ENCODE results near the gene IQSEC1. TPM values are rescaled to one million over a fixed set of nuclear protein-coding genes. Genes with fewer than 3 reads are reported as not detected.

Gene IQSEC1
- total and polyA plus RNA-seq, 10 of the 15 experiments (the other 5 are each of a cell fraction or from before 2014, with no cell fraction given) = 0.92 to 55.2 (median 8.5) TPM

GRCh38 chr3:12974334-12974733 is 98.9 kb downstream of the IQSEC1 start:
- Histone ChIP-seq H3K4me3 (no peak overlapping the region), H3K27ac (ENCODE audit: control insufficient read depth, insufficient read depth) (no peak overlapping the region), H3K27me3 (replicated peaks in 1 of 2; ENCODE audit: control insufficient read depth in 2 of 2, insufficient read depth in 2 of 2, low read length in 1 of 2) (no peaks in the 10 kb centered on the region), H3K36me3 (ENCODE audit: control insufficient read depth in 2 of 2, insufficient read depth in 2 of 2, low read length in 1 of 2) (peaks cover 2 to 5% of the 10 kb centered on the region in 2 experiments; a peak in 2 of 4 replicates), H3K4me1 (ENCODE audit: control insufficient read depth, insufficient read depth, low read length) (peaks cover 10% of the 10 kb centered on the region), H3K9ac (ENCODE audit: control insufficient read depth, insufficient read depth, low read length) (no peak overlapping the region), H2AFZ (ENCODE audit: control insufficient read depth, low read depth, low read length) (no peak overlapping the region), H3K79me2 (ENCODE audit: control insufficient read depth, insufficient read depth, low read length) (peaks cover 6% of the 10 kb centered on the region), H4K20me1 (ENCODE audit: control insufficient read depth, insufficient read depth) (peaks cover 7% of the 10 kb centered on the region; the same call in 1 of the 2 replicates), H3K4me2 (ENCODE audit: control insufficient read depth, insufficient read depth) (no peak overlapping the region), H3K9me3 (replicated peaks; ENCODE audit: control insufficient read depth, insufficient read depth, low read length) (no peaks in the 10 kb centered on the region)
- DNase-seq (ENCODE audit: low read depth, low spot score) (no peak), ATAC-seq (no peak; the same call in 1 of the 3 replicates), FAIRE-seq (no peak)
- intact Hi-C loops (cut with micrococcal nuclease; ENCODE audit: unreplicated experiment) = no loop called here
- ChIA-PET CTCF (interaction anchor here (0.9 to 4.1 kb wide), 4 partner anchors 10 to 133 kb away, joined by 3 to 22 read pairs (median 4); partner anchors contain the start of gene RPL32), RAD21 (ENCODE audit: unreplicated experiment) (interaction anchor here (1.0 to 1.6 kb wide), 4 partner anchors 9 to 73 kb away, joined by 3 to 10 read pairs (median 4); no protein-coding TSS in a partner anchor), SMC1A (ENCODE audit: uncharacterized antibody, unreplicated experiment) (interaction anchor here (1.8 kb wide), 2 partner anchors 9 to 26 kb away, joined by 5 to 7 read pairs; no protein-coding TSS in a partner anchor), POLR2A (interaction anchor here (0.9 to 1.1 kb wide), 2 partner anchors 8 to 276 kb away, joined by 3 to 4 read pairs; no protein-coding TSS in a partner anchor)
- 87% methylated on average over 6 of the region's 6 CpGs for WGBS (ENCODE audit: insufficient coverage, insufficient replicate concordance, low lambda C conversion rate, missing lambda C conversion rate)
- no TSS peak for BruUV-seq (replicated peaks)
- in situ Hi-C loops (cut with MboI) = no loop called here
- TF ChIP-seq E2F8 (IDR thresholded peaks at IDR 0.05; ENCODE audit: low read depth, partially characterized antibody) (no peak), ZNF207 (IDR thresholded peaks at IDR 0.05; ENCODE audit: borderline replicate concordance) (no peak), ZNF24 (IDR thresholded peaks at IDR 0.05) (no peak), TCF7 (IDR thresholded peaks at IDR 0.05; ENCODE audit: borderline replicate concordance) (no peak), JUNB (IDR thresholded peaks at IDR 0.05) (no peak), SKIL (IDR thresholded peaks at IDR 0.05; ENCODE audit: low read depth, poor library complexity, severe bottlenecking) (no peak), MLLT1 (IDR thresholded peaks at IDR 0.05) (no peak), ATF2 (IDR thresholded peaks at IDR 0.05; ENCODE audit: low read length) (no peak), EZH2 (IDR thresholded peaks at IDR 0.05; ENCODE audit: borderline replicate concordance, control insufficient read depth, low read depth, low read length) (no peak), HSF1 (IDR thresholded peaks at IDR 0.05; ENCODE audit: low read depth, low read length) (no peak)

Measured in GM12878 (cell line).